Measurements from ENCODE around the gene CEP131.

The CEP131 gene

DNA sequence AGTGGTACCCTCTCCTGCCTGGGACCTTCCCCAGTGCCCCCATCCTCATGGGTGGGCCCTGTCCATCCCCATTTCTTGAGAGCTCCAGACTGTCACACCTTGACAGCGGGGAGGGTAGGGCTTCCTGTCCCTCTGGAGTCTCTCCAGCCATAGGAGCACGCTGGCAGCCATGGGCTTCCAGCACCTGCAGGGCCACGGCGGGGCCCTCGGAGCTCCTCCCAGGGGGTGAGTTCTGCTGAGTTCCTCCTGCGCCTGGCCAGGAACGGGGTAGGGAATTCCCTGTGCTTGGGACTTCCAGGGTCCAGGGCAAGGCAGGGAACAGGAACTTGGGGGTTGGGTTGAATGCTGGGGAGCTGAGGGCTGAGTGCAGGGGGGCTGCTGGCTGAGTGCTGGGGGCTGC is 33.7 kb downstream of the CEP131 start:
- Histone ChIP-seq H3K9ac (ENCODE audit: low read depth in 1 of 2, low read length in 2 of 2) (no peak overlapping the region), H3K4me1 (ENCODE audit: control insufficient read depth in 2 of 2, insufficient read depth in 2 of 2, low read length in 2 of 2) (no peaks in the 10 kb centered on the region), H3K4me3 (ENCODE audit: low read length in 2 of 2) (no peak overlapping the region), H3K27me3 (ENCODE audit: control insufficient read depth in 2 of 2, insufficient read depth in 2 of 2, low read length in 2 of 2) (no peaks in the 10 kb centered on the region), H3K36me3 (ENCODE audit: control insufficient read depth in 2 of 2, insufficient read depth in 2 of 2, low read length in 2 of 2) (no peaks in the 10 kb centered on the region), H3K9me3 (ENCODE audit: control insufficient read depth in 2 of 2, low read length in 2 of 2) (no peaks in the 10 kb centered on the region), H3K27ac (ENCODE audit: low read depth in 2 of 2, low read length in 2 of 2) (no peak overlapping the region)

DNA sequence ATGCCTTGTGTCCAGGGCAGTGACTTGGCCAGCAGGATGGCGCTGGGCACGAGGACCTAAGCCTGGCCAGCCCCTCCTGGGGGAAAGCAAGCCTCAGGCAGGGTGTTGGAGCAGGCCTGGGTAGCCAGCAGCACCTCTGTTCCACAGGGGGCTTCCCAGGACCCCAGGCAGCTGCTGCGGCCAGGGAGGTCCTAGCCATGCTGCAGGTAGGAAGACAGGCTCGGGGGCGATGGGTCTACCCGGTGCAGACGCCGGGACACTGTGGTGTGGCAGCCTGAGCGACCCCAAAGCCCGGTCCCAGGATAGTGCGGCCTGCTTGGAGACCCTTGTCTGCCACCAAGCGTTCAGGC is 34.3 kb downstream of the CEP131 start:
- H3K36me3 ChIP-seq (ENCODE audit: control insufficient read depth in 2 of 2, insufficient read depth in 2 of 2, low read length in 2 of 2): no peaks in the 10 kb centered on the region
- H3K27ac ChIP-seq (ENCODE audit: low read depth in 2 of 2, low read length in 2 of 2): no peak overlapping the region
- H3K9ac ChIP-seq (ENCODE audit: low read depth in 1 of 2, low read length in 2 of 2): no peak overlapping the region
- no peaks in the 10 kb centered on the region for H3K9me3 ChIP-seq (ENCODE audit: control insufficient read depth in 2 of 2, low read length in 2 of 2)
- H3K27me3 ChIP-seq (ENCODE audit: control insufficient read depth in 2 of 2, insufficient read depth in 2 of 2, low read length in 2 of 2): peaks cover 0 to 4% of the 10 kb centered on the region in 2 donors
- H3K4me1 ChIP-seq (ENCODE audit: control insufficient read depth in 2 of 2, insufficient read depth in 2 of 2, low read length in 2 of 2): no peaks in the 10 kb centered on the region
- no peak overlapping the region for H3K4me3 ChIP-seq (ENCODE audit: low read length in 2 of 2)

DNA sequence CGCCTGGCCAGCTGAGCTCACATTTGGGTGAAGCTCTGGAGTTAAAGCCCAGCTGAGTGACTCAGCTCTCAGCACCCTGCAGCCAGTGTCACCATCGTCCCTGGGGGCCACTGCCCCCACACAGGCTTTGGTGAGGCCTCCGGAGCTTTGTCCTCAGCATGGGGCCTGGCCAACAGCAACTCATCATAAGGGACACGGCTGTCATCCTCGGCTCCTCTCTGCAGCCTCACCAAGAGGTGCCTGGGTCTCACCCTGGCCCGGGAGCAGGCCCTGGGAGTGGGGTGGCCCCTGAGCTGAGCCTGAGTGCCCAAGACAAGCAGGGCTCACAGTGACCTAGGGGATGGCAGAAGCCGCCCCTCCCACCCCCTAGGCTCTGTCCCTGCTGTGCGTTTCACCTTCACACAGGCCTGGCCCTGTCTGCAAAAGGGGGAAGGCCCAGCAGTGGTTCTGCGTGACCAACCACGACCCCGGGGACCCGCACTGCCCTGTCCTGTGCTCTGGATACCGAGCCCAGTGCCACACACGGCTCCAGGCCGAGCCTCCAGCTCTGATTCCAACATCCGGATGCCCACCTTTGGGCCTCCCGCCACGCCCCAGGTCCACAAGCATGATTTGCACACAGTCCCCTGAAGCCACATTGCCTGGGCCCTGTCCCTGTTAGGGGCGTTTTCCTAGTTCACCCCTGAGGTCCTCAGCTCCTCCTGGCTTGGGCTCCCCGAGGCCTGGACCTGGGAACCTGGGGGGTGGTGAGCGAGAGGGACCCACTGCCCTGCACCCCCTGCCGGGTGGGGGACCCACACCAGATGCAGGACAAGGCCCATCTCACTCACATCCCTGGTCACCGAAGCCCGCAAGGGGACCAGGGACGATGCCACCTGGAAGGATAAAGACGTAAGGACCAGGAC is 34.9 kb downstream of the CEP131 start:
- no peak overlapping the region for H3K27ac ChIP-seq (ENCODE audit: low read depth in 2 of 2, low read length in 2 of 2)

DNA sequence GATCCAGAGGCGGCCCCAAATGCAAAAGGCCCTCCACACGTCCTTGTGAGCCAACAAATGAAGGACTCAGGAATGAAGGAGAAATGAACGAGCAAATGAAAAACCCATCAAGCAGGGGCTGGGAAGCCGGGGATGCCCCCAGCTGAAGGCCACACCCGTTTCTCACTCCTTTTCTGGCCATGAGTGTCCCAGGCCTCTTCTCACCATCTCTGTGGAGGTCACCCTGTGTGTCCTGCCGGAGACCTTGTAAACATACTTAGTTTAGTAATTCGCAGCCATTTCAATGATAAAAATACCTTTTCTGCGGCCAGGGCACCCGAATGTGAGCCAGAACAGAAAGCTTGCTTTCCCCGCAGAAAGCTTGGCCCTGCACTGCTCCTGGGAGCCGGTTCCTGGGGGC is 35.6 kb downstream of the CEP131 start:
- H3K9me3 ChIP-seq (ENCODE audit: control insufficient read depth in 2 of 2, low read length in 2 of 2): no peaks in the 10 kb centered on the region
- no peak overlapping the region for H3K27ac ChIP-seq (ENCODE audit: low read depth in 2 of 2, low read length in 2 of 2)
- no peaks in the 10 kb centered on the region for H3K36me3 ChIP-seq (ENCODE audit: control insufficient read depth in 2 of 2, insufficient read depth in 2 of 2, low read length in 2 of 2)
- no peak overlapping the region for H3K4me3 ChIP-seq (ENCODE audit: low read length in 2 of 2)
- H3K9ac ChIP-seq (ENCODE audit: low read depth in 1 of 2, low read length in 2 of 2): no peak overlapping the region
- no peaks in the 10 kb centered on the region for H3K4me1 ChIP-seq (ENCODE audit: control insufficient read depth in 2 of 2, insufficient read depth in 2 of 2, low read length in 2 of 2)
- H3K27me3 ChIP-seq (ENCODE audit: control insufficient read depth in 2 of 2, insufficient read depth in 2 of 2, low read length in 2 of 2): peaks cover 0 to 4% of the 10 kb centered on the region in 2 donors

More for the DNA sequence above, 34.9 kb downstream of the CEP131 start:
- Histone ChIP-seq H3K9ac (ENCODE audit: low read depth in 1 of 2, low read length in 2 of 2) (no peak overlapping the region), H3K4me3 (ENCODE audit: low read length in 2 of 2) (no peak overlapping the region), H3K36me3 (ENCODE audit: control insufficient read depth in 2 of 2, insufficient read depth in 2 of 2, low read length in 2 of 2) (no peaks in the 10 kb centered on the region), H3K9me3 (ENCODE audit: control insufficient read depth in 2 of 2, low read length in 2 of 2) (no peaks in the 10 kb centered on the region), H3K4me1 (ENCODE audit: control insufficient read depth in 2 of 2, insufficient read depth in 2 of 2, low read length in 2 of 2) (no peaks in the 10 kb centered on the region), H3K27me3 (ENCODE audit: control insufficient read depth in 2 of 2, insufficient read depth in 2 of 2, low read length in 2 of 2) (peaks cover 0 to 4% of the 10 kb centered on the region in 2 donors)

- H3K27ac ChIP-seq (ENCODE audit: low read depth in 2 of 2, low read length in 2 of 2): no peak overlapping the region
Measured at GRCh38 chr17:81186203-81186602, 36.6 kb downstream of the CEP131 start.

DNA sequence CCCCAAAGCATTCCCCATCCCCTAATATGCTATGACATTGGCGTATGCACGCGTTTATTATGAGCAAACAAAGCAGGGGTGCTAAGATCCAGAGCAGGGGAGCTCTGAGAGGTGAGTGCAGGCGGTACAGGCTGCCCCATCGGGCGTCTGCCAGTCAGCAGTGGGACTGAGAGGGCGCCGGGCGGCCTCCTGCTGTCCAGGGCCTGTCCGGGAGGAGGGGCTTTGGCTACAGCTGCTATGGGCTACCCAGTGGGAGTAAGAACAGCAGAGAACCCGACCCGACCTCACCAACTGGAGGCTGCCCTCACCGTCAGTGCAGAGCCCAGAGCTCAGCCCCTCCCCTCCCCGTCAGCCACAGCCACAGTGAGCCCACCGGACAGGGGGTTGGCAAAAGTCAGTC is 38.2 kb downstream of the CEP131 start:
- H3K4me3 ChIP-seq (ENCODE audit: low read length in 2 of 2): no peak overlapping the region
- H3K4me1 ChIP-seq (ENCODE audit: control insufficient read depth in 2 of 2, insufficient read depth in 2 of 2, low read length in 2 of 2): no peaks in the 10 kb centered on the region
- no peak overlapping the region for H3K27ac ChIP-seq (ENCODE audit: low read depth in 2 of 2, low read length in 2 of 2)
- H3K36me3 ChIP-seq (ENCODE audit: control insufficient read depth in 2 of 2, insufficient read depth in 2 of 2, low read length in 2 of 2): no peaks in the 10 kb centered on the region
- H3K27me3 ChIP-seq (ENCODE audit: control insufficient read depth in 2 of 2, insufficient read depth in 2 of 2, low read length in 2 of 2): peaks cover 0 to 4% of the 10 kb centered on the region in 2 donors
- no peak overlapping the region for H3K9ac ChIP-seq (ENCODE audit: low read depth in 1 of 2, low read length in 2 of 2)
- H3K9me3 ChIP-seq (ENCODE audit: control insufficient read depth in 2 of 2, low read length in 2 of 2): no peaks in the 10 kb centered on the region

More at GRCh38 chr17:81186203-81186602, 36.6 kb downstream of the CEP131 start:
- Histone ChIP-seq H3K9me3 (ENCODE audit: control insufficient read depth in 2 of 2, low read length in 2 of 2) (no peaks in the 10 kb centered on the region), H3K4me3 (ENCODE audit: low read length in 2 of 2) (no peak overlapping the region), H3K27me3 (ENCODE audit: control insufficient read depth in 2 of 2, insufficient read depth in 2 of 2, low read length in 2 of 2) (peaks cover 0 to 4% of the 10 kb centered on the region in 2 donors), H3K4me1 (ENCODE audit: control insufficient read depth in 2 of 2, insufficient read depth in 2 of 2, low read length in 2 of 2) (no peaks in the 10 kb centered on the region), H3K36me3 (ENCODE audit: control insufficient read depth in 2 of 2, insufficient read depth in 2 of 2, low read length in 2 of 2) (no peaks in the 10 kb centered on the region), H3K9ac (ENCODE audit: low read depth in 1 of 2, low read length in 2 of 2) (no peak overlapping the region)

DNA sequence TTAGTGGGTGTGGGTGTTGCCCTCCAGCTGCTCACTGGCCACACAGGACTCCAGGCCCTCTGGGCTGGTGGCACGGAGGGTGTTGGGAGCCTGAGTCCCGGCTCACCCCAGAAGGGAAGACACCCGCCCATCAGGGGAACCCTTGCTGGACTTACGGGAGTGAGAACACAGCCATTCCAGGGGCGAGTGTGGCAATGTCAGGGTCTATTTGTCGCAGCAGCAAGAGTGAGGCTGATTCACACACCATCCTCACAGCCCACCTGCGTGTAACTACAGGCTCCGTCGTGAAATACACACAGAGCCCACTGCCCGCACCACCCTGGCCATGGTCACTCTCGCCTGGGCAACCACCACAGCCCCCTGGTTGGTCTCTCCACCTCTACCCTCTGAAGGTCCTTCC is 39.0 kb downstream of the CEP131 start:
- Histone ChIP-seq H3K9me3 (ENCODE audit: control insufficient read depth in 2 of 2, low read length in 2 of 2) (no peaks in the 10 kb centered on the region), H3K4me3 (ENCODE audit: low read length in 2 of 2) (no peak overlapping the region), H3K4me1 (ENCODE audit: control insufficient read depth in 2 of 2, insufficient read depth in 2 of 2, low read length in 2 of 2) (no peaks in the 10 kb centered on the region), H3K36me3 (ENCODE audit: control insufficient read depth in 2 of 2, insufficient read depth in 2 of 2, low read length in 2 of 2) (no peaks in the 10 kb centered on the region), H3K27me3 (ENCODE audit: control insufficient read depth in 2 of 2, insufficient read depth in 2 of 2, low read length in 2 of 2) (peaks cover 0 to 4% of the 10 kb centered on the region in 2 donors), H3K9ac (ENCODE audit: low read depth in 1 of 2, low read length in 2 of 2) (no peak overlapping the region), H3K27ac (ENCODE audit: low read depth in 2 of 2, low read length in 2 of 2) (no peak overlapping the region)

DNA sequence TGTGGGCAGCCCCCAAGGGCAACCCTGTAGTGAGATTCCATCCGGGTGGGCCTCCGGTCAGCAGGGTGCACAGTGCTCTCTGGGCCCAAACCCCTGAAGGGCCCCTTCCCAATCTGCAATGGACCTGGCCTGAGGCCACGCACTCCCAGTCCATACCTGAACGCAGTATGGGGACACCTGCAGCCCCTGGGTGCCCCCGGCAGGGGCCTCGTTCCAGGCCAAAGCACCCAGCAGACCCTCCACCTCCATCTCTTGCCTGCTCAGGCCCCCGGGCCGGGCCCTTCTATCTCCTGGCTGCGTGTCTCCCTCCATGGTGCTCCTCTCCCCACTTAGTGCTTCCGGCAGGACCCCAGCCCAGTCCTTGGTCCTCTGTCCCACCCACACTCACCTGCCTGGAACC is 39.4 kb downstream of the CEP131 start:
- H3K4me3 ChIP-seq (ENCODE audit: low read length in 2 of 2): no peak overlapping the region
- no peaks in the 10 kb centered on the region for H3K4me1 ChIP-seq (ENCODE audit: control insufficient read depth in 2 of 2, insufficient read depth in 2 of 2, low read length in 2 of 2)
- H3K9me3 ChIP-seq (ENCODE audit: control insufficient read depth in 2 of 2, low read length in 2 of 2): no peaks in the 10 kb centered on the region
- no peaks in the 10 kb centered on the region for H3K36me3 ChIP-seq (ENCODE audit: control insufficient read depth in 2 of 2, insufficient read depth in 2 of 2, low read length in 2 of 2)
- H3K27me3 ChIP-seq (ENCODE audit: control insufficient read depth in 2 of 2, insufficient read depth in 2 of 2, low read length in 2 of 2): peaks cover 0 to 4% of the 10 kb centered on the region in 2 donors
- no peak overlapping the region for H3K9ac ChIP-seq (ENCODE audit: low read depth in 1 of 2, low read length in 2 of 2)
- no peak overlapping the region for H3K27ac ChIP-seq (ENCODE audit: low read depth in 2 of 2, low read length in 2 of 2)

DNA sequence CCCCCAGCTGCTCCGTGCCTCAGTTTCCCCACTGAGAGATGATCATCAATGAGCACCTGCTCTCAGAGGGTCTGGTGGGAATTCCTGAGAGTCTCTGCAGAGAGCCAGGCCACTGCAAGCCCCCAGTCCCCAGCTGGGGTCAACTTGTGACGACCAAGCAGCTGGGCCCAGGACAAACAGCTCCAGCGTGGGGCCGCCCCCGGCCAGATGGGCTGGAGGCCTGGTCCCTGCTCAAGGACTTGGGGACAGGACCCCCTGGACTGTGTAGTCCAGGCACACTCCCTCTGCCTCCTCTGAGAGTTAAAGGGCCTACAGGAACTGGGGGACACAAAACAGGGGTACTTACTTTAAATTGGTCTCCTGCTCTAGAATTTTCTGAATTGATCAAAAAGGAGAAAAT is 40.2 kb downstream of the CEP131 start:
- Histone ChIP-seq H3K9me3 (ENCODE audit: control insufficient read depth in 2 of 2, low read length in 2 of 2) (no peaks in the 10 kb centered on the region), H3K27me3 (ENCODE audit: control insufficient read depth in 2 of 2, insufficient read depth in 2 of 2, low read length in 2 of 2) (peaks cover 0 to 4% of the 10 kb centered on the region in 2 donors), H3K9ac (ENCODE audit: low read depth in 1 of 2, low read length in 2 of 2) (no peak overlapping the region), H3K27ac (ENCODE audit: low read depth in 2 of 2, low read length in 2 of 2) (no peak overlapping the region), H3K36me3 (ENCODE audit: control insufficient read depth in 2 of 2, insufficient read depth in 2 of 2, low read length in 2 of 2) (no peaks in the 10 kb centered on the region), H3K4me3 (ENCODE audit: low read length in 2 of 2) (no peak overlapping the region), H3K4me1 (ENCODE audit: control insufficient read depth in 2 of 2, insufficient read depth in 2 of 2, low read length in 2 of 2) (no peaks in the 10 kb centered on the region)

GRCh38 chr17:81181811-81182185 is 41.0 kb downstream of the CEP131 start:
- no peaks in the 10 kb centered on the region for H3K36me3 ChIP-seq (ENCODE audit: control insufficient read depth in 2 of 2, insufficient read depth in 2 of 2, low read length in 2 of 2)
- H3K4me1 ChIP-seq (ENCODE audit: control insufficient read depth in 2 of 2, insufficient read depth in 2 of 2, low read length in 2 of 2): no peaks in the 10 kb centered on the region
- H3K9ac ChIP-seq (ENCODE audit: low read depth in 1 of 2, low read length in 2 of 2): no peak overlapping the region
- no peak overlapping the region for H3K27ac ChIP-seq (ENCODE audit: low read depth in 2 of 2, low read length in 2 of 2)
- H3K27me3 ChIP-seq (ENCODE audit: control insufficient read depth in 2 of 2, insufficient read depth in 2 of 2, low read length in 2 of 2): peaks cover 0 to 4% of the 10 kb centered on the region in 2 donors
- no peaks in the 10 kb centered on the region for H3K9me3 ChIP-seq (ENCODE audit: control insufficient read depth in 2 of 2, low read length in 2 of 2)
- no peak overlapping the region for H3K4me3 ChIP-seq (ENCODE audit: low read length in 2 of 2)

Measured in mucosa of rectum (tissue), 2 donors.